Measurements from ENCODE around the gene PARP1.
"Not testable (repeated sequence)": the region's sequence is repeated elsewhere in the genome, so short reads cannot be mapped to it uniquely, and the experiment has no call there.

PARP1 gene

DNA sequence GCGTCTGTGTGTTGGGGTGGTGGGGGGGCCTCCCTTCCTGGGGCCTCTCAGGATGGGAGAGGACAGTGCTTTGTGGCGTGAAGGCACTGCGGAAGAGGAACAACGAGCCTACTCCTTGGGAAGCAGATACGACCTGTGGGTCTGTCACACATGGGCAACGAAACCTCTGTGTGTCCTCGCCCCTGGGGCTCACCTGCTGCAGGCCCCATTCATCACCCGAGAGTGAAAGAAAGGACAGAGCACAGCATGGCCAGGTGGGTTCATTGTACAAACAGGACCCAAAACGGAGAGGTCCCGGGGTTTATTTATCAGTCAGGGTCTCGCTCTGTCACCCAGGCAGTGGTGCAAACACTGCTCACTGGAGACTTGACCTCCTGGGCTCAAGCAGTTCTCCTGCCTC is 58.8 kb downstream of the PARP1 start:
- no peak for DNase-seq

DNA sequence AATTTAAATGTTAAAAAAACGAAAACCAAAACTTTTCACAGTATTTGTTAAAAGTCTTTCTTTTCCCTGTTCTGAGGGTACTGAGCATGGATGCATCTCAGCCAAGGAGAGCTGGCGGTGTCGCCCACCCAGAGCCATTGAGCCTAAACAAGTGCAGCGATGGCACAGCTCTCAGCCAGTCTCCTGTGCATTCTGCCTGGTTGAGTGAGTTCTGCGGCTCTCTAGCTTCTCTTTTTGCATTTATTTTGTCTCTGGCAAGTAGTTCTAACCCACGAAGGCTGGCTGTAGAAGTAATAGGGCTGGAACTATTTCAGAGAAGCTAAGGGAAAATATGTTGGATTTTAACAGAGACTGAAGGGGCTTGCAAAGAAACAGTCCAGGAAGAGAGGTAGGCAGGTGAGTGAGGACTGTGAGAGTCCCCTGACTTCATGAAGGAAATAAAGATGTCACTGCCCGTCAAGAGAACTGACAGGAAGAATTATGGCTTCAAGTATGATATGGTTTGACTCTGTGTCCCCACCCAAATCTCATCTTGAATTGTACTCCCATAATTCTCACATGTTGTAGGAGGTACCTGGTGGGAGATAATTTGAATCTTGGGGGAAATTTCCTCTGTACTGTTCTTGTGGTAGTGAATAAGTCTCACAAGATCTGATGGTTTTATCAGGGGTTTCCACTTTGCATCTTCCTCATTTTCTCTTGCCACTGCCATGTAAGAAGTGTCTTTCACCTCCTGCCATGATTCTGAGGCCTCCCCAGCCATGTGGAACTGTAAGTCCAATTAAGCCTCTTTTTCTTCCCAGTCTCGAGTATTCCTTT is 63.2 kb downstream of the PARP1 start:
- DNase-seq = no peak

DNA sequence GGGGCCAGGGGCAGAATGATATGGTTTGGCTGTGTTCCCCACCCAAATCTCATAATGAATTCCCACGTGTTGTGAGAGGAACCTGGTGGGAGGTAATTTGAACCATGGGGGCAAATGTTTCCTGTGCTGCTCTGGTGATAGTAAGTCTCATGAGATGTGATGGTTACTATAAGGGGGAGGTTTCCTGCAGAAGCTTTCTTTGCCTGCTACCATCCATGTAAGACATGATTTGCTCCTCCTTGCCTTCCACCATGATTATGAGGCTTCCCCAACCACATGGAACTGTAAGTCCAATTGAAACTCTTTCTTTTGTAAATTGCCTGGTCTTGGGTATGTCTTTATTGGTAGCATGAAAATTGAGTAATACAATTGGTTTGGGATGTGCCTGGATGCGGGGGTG is 65.2 kb downstream of the PARP1 start:
- no peak for DNase-seq

DNA sequence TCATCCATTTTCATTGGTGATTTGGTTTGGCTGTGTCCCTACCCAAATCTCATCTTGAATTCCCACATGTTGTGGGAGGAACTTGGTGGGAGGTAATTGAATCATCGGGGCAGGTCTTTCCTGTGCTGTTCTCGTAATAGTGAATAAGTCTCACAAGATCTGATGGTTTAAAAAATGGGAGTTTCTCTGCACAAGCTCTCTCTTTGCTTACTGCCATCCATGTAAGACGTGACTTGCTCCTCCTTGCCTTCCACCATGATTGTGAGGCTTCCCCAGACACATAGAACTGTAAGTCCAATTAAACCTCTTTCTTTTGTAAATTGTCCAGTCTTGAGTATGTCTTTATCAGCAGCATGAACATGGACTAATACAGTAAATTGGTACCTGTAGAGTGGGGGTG is 67.8 kb downstream of the PARP1 start:
- DNase-seq = not testable (repeated sequence)

DNA sequence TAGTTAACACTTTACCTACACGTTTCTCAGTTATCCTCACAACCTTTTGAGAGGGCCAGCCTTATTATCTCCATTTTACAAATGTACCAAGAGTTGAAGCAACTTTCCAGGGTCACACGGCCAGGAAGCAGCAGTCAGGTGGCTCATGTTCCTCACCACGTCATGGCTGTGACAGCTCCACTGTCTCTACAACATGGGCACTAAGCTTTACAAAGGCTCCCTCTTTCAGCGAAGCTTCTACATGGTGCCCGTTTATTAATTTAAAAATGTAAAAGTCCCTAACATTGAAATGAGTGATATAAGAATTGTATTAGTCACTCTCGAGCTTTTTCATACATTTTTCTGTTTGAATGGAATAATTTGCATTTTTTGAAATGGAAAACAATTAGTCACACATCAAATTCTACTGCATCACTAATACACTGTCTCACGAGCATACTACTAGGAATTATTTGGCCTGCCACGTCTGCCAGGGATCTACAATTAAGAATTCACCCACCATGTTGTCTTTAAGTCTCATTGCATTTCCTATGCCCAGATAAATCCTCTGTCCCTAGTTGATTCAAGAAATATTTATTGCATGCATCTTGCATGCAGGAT is 70.5 kb downstream of the PARP1 start:
- no peak for DNase-seq

DNA sequence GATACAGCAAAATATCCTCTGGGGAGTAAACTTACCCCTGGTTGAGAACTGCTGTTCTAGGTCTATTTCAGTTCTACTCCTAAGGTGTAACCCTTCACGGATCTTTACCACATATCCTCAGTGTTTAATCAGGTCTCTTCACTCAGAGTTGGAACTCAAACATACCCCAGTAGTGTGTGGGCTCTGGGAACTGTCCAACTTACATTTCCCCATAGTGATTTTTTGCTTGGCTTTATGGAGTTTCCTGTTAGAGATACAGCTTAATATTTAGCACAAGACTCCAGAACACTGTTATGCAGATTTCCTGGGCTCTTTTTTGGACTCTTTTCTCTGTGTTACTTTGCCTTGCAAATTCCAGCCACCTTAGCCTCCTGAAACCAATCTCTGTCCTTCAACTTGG is 72.2 kb downstream of the PARP1 start:
- no peak for DNase-seq

DNA sequence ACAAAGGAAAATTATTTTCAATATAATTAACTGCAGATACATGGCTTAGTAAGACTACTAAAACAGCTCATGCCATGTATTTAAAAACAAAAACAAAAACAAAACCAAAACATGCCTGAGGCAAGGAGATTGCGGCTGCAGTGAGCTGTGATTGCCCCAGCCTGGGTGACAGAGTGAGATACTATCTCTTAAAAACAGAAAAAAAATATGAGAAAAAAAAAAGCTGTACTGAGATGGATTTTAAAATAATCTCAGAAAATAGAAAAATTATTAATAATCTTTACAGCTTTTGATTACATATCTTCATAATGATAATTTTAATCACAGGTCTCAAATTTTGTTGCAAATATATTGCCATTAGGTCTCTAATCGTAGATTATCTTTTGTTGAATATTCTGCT is 74.9 kb downstream of the PARP1 start:
- DNase-seq = no peak

DNA sequence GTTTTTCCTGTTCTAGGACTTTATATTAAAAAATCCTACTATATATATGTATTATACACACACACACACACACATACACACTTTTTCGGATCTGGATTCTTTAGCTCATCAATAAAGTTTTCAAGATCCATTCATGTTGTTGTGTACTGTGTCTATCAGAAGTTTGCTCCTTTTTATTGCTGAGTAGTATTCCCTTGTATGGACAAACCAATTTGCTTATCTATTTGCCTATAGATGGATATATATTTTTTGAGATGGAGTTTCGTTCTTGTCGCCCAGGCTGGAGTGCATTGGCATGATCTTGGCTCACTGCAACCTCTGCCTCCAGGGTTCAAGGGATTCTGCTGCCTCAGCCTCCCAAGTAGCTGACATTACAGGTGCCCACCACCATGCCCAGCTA is 78.7 kb downstream of the PARP1 start:
- DNase-seq = no peak

DNA sequence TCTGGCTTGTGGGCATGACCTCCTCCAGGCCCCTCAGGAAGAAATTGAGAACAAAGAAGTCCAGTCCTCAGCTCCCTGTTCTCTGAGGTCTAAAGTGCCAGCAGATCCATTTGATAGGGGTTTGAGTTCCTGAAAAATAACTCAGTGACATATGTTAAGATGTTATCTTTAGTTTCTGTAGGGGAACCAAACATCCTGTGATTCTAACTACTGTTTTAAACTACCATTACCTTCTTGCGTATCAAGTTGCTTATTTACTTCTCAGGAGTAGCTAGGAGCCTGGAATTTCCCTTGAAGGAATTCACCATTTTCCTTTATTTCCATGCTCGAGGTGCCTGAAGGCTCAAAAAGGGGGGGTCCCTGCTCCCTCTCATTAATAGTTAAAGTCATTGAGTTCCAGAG is 80.1 kb downstream of the PARP1 start:
- DNase-seq = no peak

DNA sequence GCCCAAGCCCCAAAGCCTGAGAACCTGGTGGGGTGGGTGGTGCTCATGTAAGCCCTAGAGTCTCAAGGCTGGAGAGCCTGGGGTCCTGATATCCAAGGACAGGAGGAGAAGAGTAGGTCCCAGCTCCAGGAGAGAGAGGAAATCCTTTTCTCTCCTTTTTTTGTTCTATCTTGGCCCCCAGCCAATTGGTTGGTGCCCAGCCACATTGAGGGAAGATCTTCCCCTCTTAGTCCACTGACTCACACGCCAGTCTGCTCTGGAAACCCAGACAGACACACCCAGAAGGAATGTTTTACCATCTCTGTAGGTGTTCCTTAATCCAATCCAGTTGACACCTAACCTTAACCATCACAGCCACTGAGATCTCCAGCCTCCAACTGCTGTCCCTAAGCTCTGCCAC is 82.7 kb downstream of the PARP1 start:
- DNase-seq = no peak

DNA sequence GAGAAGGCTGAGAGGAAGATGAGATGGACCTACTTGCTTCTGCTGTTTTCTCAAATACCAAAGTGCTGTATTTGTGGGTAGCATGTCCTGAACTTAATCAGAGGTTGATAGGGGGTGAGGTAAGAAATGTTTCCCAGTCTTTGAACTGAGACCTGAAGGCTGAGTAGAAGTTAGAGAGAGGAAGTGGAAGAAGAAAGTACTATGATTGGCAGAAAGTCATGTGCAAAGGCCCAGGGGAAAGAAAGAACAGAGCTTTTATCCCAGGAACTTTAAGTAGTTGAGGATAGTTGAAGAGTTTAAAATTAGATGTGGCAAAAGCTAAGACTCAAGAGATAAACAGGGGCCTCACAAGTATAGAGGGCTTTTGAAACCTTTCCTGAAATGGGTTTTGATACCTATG is 83.4 kb downstream of the PARP1 start:
- DNase-seq = no peak

DNA sequence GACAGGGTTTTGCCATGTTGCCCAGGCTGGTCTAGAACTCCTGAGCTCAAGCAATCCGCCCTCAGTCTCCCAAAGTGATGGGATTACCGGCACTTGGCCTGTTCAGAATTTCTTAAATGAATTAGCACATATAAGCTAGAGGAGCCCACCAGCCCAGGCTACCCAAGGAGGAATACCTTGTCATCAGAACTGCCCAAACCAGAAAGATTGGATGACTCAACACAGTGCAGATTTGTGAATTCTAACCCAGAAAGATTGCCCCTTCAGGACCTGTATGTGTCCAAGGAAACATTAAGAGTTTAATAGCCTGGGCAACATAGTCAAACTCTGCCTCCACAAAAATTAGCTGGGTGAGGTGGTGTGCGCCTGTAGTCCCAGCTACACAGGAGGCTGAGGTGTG is 84.9 kb downstream of the PARP1 start:
- no peak for DNase-seq

DNA sequence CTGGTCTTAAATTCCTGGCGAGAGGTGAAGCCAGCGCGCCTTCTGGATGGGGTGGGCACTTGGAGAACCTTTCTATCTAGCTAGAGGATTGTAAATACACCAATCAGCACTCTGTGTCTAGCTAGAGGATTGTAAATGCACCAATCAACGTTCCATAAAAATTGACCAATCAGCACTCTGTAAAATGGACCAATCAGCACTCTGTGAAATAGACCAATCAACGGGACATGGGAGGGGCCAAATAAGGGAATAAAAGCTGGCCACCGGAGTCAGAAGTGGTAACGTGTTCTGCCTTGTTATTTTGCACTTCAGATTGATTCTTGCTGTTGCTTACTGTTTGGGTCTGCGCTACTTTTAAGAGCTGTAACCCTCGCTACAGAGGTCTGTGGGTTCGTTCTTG is 87.0 kb downstream of the PARP1 start:
- DNase-seq = no peak

DNA sequence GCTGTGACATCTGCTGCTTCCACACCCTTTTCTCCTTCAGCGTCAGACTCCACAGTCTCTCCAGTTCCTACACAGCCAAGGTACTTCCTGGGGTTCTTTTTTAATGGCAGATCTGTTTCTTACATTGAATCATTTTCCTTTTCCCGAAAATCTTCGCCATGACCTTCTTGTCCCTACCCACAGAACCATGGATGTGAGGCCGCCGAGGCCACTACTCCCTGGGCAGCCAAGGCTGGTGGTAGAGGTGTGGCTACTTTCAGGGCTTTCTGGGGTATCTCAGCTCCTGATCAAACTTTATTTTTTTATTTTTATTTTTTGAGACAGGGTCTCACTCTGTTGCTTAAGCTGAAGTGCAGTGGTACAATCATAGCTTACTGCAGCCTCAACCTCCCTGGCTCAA is 89.4 kb downstream of the PARP1 start:
- DNase-seq = no peak

DNA sequence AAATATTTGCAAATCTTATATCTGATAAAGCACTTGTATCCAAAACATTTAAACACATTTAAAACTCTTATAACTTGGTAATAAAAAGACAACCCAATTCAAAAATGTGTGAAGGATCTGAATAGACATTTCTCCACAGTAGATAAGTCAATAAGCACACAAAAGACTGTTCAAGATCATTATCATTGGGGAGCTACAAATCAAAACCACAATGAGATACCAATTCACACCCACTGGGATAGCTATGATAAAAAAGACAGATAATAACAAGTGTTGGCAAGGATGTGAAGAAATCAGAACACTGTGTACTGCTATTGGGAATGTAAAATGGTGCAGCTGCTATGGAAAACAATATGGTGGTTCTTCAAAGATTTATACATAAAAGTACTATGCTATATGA is 93.8 kb downstream of the PARP1 start:
- DNase-seq = no peak

DNA sequence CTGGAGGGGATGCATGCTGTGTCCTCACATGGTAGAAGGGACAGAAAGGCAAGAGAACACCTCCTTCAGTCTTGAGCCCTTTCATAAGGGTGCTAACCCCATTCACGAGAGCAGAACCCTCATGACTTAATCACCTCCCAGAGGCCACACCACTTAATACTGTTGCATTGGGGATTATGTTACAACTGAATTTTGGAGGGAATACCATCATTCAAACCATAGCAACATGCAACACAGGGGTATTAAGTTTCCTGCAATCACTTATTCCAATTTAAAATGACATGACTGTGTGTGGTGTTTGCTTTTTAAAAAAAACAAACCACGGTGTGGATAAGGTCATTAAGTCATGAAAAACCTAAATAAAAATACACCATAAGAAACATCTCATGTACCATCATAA is 95.8 kb downstream of the PARP1 start:
- no peak for DNase-seq

DNA sequence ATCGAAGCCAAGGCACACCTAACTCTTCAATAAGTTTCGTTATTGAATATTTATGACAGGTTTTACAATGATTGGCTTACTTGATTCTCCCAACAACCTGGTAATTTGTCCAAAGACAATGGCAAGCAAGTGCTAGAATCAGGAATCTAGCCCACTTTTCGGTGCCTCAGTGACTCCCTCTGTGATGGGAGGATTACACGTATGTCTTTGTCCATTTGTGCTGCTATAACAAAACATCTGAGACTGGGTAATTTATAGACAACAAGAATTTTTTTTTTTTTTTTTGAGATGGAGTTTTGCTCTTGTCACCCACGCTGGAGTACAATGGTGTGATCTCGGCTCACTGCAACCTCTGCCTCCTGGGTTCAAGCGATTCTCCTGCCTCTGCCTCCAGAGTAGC is 96.5 kb downstream of the PARP1 start:
- no peak for DNase-seq

Measured in retina (tissue), 1 donor.